Activated naive CD4-positive, alpha-beta T cell treated with anti-CD3 and anti-CD28 coated beads, Interleukin-2, amount 10 ng/mL, durations not matched to agents 7 days and 5 days (primary cell): ENCODE measurements around the gene ARID1B.

Experiments
- CTCF ChIA-PET: fragments of 350-600 bp; sonication (Branson Sonifier 250); formaldehyde crosslinking; loops from one replicate; lab custom pipeline; 2021; ENCODE audit warnings: antibody characterized with exemption; lab: Charles Lee
- DNase-seq: peaks from one replicate; pipeline ENCODE4 v3.0.0-alpha.2; 2020
- H3K27ac Mint-ChIP-seq: one replicate; pipeline ENCODE4 v1.8.0; 2021; ENCODE audit warnings: mild to moderate bottlenecking, moderate library complexity, mixed read lengths
- H3K27me3 Mint-ChIP-seq: one replicate; pipeline ENCODE4 v1.8.0; 2021; ENCODE audit warnings: mild to moderate bottlenecking, mixed read lengths
- H3K36me3 Mint-ChIP-seq: one replicate; pipeline ENCODE4 v1.8.0; 2021; ENCODE audit warnings: mixed read lengths
- H3K4me1 Mint-ChIP-seq: one replicate; pipeline ENCODE4 v1.8.0; 2021; ENCODE audit warnings: mixed read lengths
- H3K4me3 Mint-ChIP-seq: one replicate; pipeline ENCODE4 v1.8.0; 2021; ENCODE audit warnings: mild to moderate bottlenecking, moderate library complexity, mixed read lengths
- H3K9me3 Mint-ChIP-seq: one replicate; pipeline ENCODE4 v1.8.0; 2021; ENCODE audit warnings: mixed read lengths

ARID1B gene

GRCh38 chr6:157240960-157241311, 463.8 kb downstream of the ARID1B start:
- no peaks in the 10 kb centered on the region for H3K9me3 Mint-ChIP-seq
- no peaks in the 10 kb centered on the region for H3K36me3 Mint-ChIP-seq
- DNase-seq = no peak
- H3K4me3 Mint-ChIP-seq = no peak overlapping the region
- peaks cover 68% of the 10 kb centered on the region for H3K27me3 Mint-ChIP-seq
- CTCF ChIA-PET = no interaction called here
- no peak overlapping the region for H3K27ac Mint-ChIP-seq
- peaks cover 19% of the 10 kb centered on the region for H3K4me1 Mint-ChIP-seq

GRCh38 chr6:157242791-157243190, 465.6 kb downstream of the ARID1B start:
- DNase-seq = no peak
- CTCF ChIA-PET = no interaction called here
- no peak overlapping the region for H3K27ac Mint-ChIP-seq
- peaks cover 56% of the 10 kb centered on the region for H3K27me3 Mint-ChIP-seq
- no peaks in the 10 kb centered on the region for H3K9me3 Mint-ChIP-seq
- no peaks in the 10 kb centered on the region for H3K36me3 Mint-ChIP-seq
- no peak overlapping the region for H3K4me3 Mint-ChIP-seq
- H3K4me1 Mint-ChIP-seq = peaks cover 14% of the 10 kb centered on the region

GRCh38 chr6:157244175-157244574, 467.0 kb downstream of the ARID1B start:
- no peaks in the 10 kb centered on the region for H3K36me3 Mint-ChIP-seq
- H3K9me3 Mint-ChIP-seq = peaks cover 4% of the 10 kb centered on the region
- peaks cover 52% of the 10 kb centered on the region for H3K27me3 Mint-ChIP-seq
- CTCF ChIA-PET = interaction anchor here (1.1 kb wide), 1 partner anchor 9 kb away, joined by 3 read pairs; no protein-coding TSS in a partner anchor
- DNase-seq = no peak
- H3K4me3 Mint-ChIP-seq = no peak overlapping the region
- no peak overlapping the region for H3K27ac Mint-ChIP-seq
- H3K4me1 Mint-ChIP-seq = peaks cover 14% of the 10 kb centered on the region

- peaks cover 12% of the 10 kb centered on the region for H3K4me1 Mint-ChIP-seq
- H3K4me3 Mint-ChIP-seq = no peak overlapping the region
- no peak for DNase-seq
- H3K27ac Mint-ChIP-seq = no peak overlapping the region
- no peaks in the 10 kb centered on the region for H3K36me3 Mint-ChIP-seq
- CTCF ChIA-PET = interaction anchor here (1.1 to 1.5 kb wide), 2 partner anchors 9 to 64 kb away, joined by 3 read pairs; no protein-coding TSS in a partner anchor
- peaks cover 52% of the 10 kb centered on the region for H3K27me3 Mint-ChIP-seq
- peaks cover 4% of the 10 kb centered on the region for H3K9me3 Mint-ChIP-seq
These were observed 467.6 kb downstream of the ARID1B start for GRCh38 chr6:157244780-157245179.

- Mint-ChIP-seq H3K27me3 (peaks cover 54% of the 10 kb centered on the region), H3K36me3 (no peaks in the 10 kb centered on the region), H3K9me3 (peaks cover 4% of the 10 kb centered on the region), H3K27ac (no peak overlapping the region), H3K4me3 (no peak overlapping the region), H3K4me1 (peaks cover 5% of the 10 kb centered on the region)
- CTCF ChIA-PET = interaction anchor here (1.5 kb wide), 1 partner anchor 65 kb away, joined by 3 read pairs; no protein-coding TSS in a partner anchor
- no peak for DNase-seq
These were observed 468.3 kb downstream of the ARID1B start for GRCh38 chr6:157245436-157245835.

- no peak overlapping the region for H3K4me3 Mint-ChIP-seq
- peaks cover 60% of the 10 kb centered on the region for H3K27me3 Mint-ChIP-seq
- CTCF ChIA-PET = interaction anchor here (1.5 kb wide), 1 partner anchor 65 kb away, joined by 3 read pairs; no protein-coding TSS in a partner anchor
- no peaks in the 10 kb centered on the region for H3K36me3 Mint-ChIP-seq
- peaks cover 4% of the 10 kb centered on the region for H3K9me3 Mint-ChIP-seq
- no peak overlapping the region for H3K27ac Mint-ChIP-seq
- DNase-seq = no peak
- H3K4me1 Mint-ChIP-seq = peaks cover 2% of the 10 kb centered on the region
These were observed 469.0 kb downstream of the ARID1B start for GRCh38 chr6:157246048-157246630.

GRCh38 chr6:157246771-157247484, 469.8 kb downstream of the ARID1B start:
- no peaks in the 10 kb centered on the region for H3K36me3 Mint-ChIP-seq
- H3K27me3 Mint-ChIP-seq = peaks cover 56% of the 10 kb centered on the region
- peaks cover 4% of the 10 kb centered on the region for H3K9me3 Mint-ChIP-seq
- H3K27ac Mint-ChIP-seq = no peak overlapping the region
- H3K4me1 Mint-ChIP-seq = peaks cover 2% of the 10 kb centered on the region
- CTCF ChIA-PET = no interaction called here
- DNase-seq = no peak
- H3K4me3 Mint-ChIP-seq = no peak overlapping the region

- Mint-ChIP-seq H3K4me3 (no peak overlapping the region), H3K4me1 (no peaks in the 10 kb centered on the region), H3K27ac (no peak overlapping the region), H3K27me3 (peaks cover 52% of the 10 kb centered on the region), H3K9me3 (peaks cover 4% of the 10 kb centered on the region), H3K36me3 (no peaks in the 10 kb centered on the region)
- no peak for DNase-seq
- CTCF ChIA-PET = no interaction called here
These were observed 471.1 kb downstream of the ARID1B start for GRCh38 chr6:157248264-157248663.

GRCh38 chr6:157249826-157250225, 472.6 kb downstream of the ARID1B start:
- no peak overlapping the region for H3K4me3 Mint-ChIP-seq
- no peak overlapping the region for H3K27ac Mint-ChIP-seq
- H3K27me3 Mint-ChIP-seq = peaks cover 46% of the 10 kb centered on the region
- CTCF ChIA-PET = interaction anchor here (0.6 kb wide), 1 partner anchor 128 kb away, joined by 3 read pairs; no protein-coding TSS in a partner anchor
- H3K4me1 Mint-ChIP-seq = no peaks in the 10 kb centered on the region
- peaks cover 4% of the 10 kb centered on the region for H3K9me3 Mint-ChIP-seq
- no peak for DNase-seq
- no peaks in the 10 kb centered on the region for H3K36me3 Mint-ChIP-seq

GRCh38 chr6:157251586-157252247, 474.5 kb downstream of the ARID1B start:
- no peaks in the 10 kb centered on the region for H3K4me1 Mint-ChIP-seq
- DNase-seq = no peak
- H3K27me3 Mint-ChIP-seq = peaks cover 50% of the 10 kb centered on the region
- no peaks in the 10 kb centered on the region for H3K36me3 Mint-ChIP-seq
- H3K27ac Mint-ChIP-seq = no peak overlapping the region
- H3K4me3 Mint-ChIP-seq = no peak overlapping the region
- CTCF ChIA-PET = no interaction called here
- H3K9me3 Mint-ChIP-seq = peaks cover 4% of the 10 kb centered on the region

- Mint-ChIP-seq H3K27ac (no peak overlapping the region), H3K4me3 (no peak overlapping the region), H3K4me1 (no peaks in the 10 kb centered on the region), H3K27me3 (peaks cover 54% of the 10 kb centered on the region), H3K9me3 (peaks cover 3% of the 10 kb centered on the region), H3K36me3 (no peaks in the 10 kb centered on the region)
- DNase-seq = no peak
- CTCF ChIA-PET = no interaction called here
These were observed 475.8 kb downstream of the ARID1B start for GRCh38 chr6:157253017-157253416.

GRCh38 chr6:157253699-157254098, 476.5 kb downstream of the ARID1B start:
- H3K4me3 Mint-ChIP-seq = no peak overlapping the region
- no peak for DNase-seq
- H3K9me3 Mint-ChIP-seq = no peaks in the 10 kb centered on the region
- CTCF ChIA-PET = interaction anchor here (1.2 kb wide), 1 partner anchor 19 kb away, joined by 3 read pairs; no protein-coding TSS in a partner anchor
- H3K4me1 Mint-ChIP-seq = no peaks in the 10 kb centered on the region
- H3K27me3 Mint-ChIP-seq = peaks cover 57% of the 10 kb centered on the region
- H3K36me3 Mint-ChIP-seq = no peaks in the 10 kb centered on the region
- H3K27ac Mint-ChIP-seq = no peak overlapping the region

- DNase-seq = no peak
- CTCF ChIA-PET = interaction anchor here (1.2 kb wide), 1 partner anchor 18 kb away, joined by 3 read pairs; no protein-coding TSS in a partner anchor
- peaks cover 54% of the 10 kb centered on the region for H3K27me3 Mint-ChIP-seq
- H3K4me3 Mint-ChIP-seq = no peak overlapping the region
- H3K4me1 Mint-ChIP-seq = no peaks in the 10 kb centered on the region
- no peaks in the 10 kb centered on the region for H3K9me3 Mint-ChIP-seq
- H3K27ac Mint-ChIP-seq = no peak overlapping the region
- H3K36me3 Mint-ChIP-seq = no peaks in the 10 kb centered on the region
These were observed 477.4 kb downstream of the ARID1B start for GRCh38 chr6:157254538-157254937.

GRCh38 chr6:157255079-157255478, 477.9 kb downstream of the ARID1B start:
- H3K27me3 Mint-ChIP-seq = peaks cover 49% of the 10 kb centered on the region
- H3K4me3 Mint-ChIP-seq = no peak overlapping the region
- H3K4me1 Mint-ChIP-seq = no peaks in the 10 kb centered on the region
- no peak overlapping the region for H3K27ac Mint-ChIP-seq
- no peaks in the 10 kb centered on the region for H3K9me3 Mint-ChIP-seq
- CTCF ChIA-PET = no interaction called here
- no peaks in the 10 kb centered on the region for H3K36me3 Mint-ChIP-seq
- DNase-seq = no peak
